Middle frontal gyrus (tissue), 1 donor: ENCODE results near the gene TUBB3.
"Not testable (repeated sequence)": the region's sequence is repeated elsewhere in the genome, so short reads cannot be mapped to it uniquely, and the experiment has no call there.

ENCODE experiments used
- DNase-seq: peaks from one replicate; pipeline ENCODE4 v3.0.0-alpha.2; 2015; ENCODE audit warnings: low spot score; ENCODE audit errors: extremely low spot score

Gene TUBB3

GRCh38 chr16:89917773-89918452 lies 5.2 kb upstream of the TUBB3 start:
- DNase-seq = no peak

DNA sequence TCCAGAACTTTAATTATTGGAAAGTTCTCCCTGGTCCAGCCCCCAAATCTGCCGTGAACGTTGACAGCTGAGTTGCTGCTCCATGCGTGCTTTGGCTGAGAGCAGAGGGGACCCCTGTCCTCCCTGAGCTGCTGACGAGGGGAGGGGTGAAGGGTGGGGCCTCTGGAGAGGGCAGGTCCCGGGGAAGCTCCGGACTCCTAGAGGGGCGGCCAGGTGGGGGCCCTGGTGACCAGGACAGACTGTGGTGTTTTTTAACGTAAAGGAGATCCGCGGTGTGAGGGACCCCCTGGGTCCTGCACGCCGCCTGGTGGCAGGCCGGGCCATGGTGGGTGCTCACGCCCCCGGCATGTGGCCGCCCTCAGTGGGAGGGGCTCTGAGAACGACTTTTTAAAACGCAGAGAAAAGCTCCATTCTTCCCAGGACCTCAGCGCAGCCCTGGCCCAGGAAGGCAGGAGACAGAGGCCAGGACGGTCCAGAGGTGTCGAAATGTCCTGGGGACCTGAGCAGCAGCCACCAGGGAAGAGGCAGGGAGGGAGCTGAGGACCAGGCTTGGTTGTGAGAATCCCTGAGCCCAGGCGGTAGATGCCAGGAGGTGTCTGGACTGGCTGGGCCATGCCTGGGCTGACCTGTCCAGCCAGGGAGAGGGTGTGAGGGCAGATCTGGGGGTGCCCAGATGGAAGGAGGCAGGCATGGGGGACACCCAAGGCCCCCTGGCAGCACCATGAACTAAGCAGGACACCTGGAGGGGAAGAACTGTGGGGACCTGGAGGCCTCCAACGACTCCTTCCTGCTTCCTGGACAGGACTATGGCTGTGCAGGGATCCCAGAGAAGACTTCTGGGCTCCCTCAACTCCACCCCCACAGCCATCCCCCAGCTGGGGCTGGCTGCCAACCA lies 4.4 kb upstream of the TUBB3 start, which contains the start of gene MC1R:
TSS of gene MC1R (plus strand) at position 410 of the 895 bp plus-strand sequence. CDS start at position 807, 397 bp downstream.
- no peak for DNase-seq

GRCh38 chr16:89919535-89920406 lies 3.4 kb upstream of the TUBB3 start:
- no peak for DNase-seq

DNA sequence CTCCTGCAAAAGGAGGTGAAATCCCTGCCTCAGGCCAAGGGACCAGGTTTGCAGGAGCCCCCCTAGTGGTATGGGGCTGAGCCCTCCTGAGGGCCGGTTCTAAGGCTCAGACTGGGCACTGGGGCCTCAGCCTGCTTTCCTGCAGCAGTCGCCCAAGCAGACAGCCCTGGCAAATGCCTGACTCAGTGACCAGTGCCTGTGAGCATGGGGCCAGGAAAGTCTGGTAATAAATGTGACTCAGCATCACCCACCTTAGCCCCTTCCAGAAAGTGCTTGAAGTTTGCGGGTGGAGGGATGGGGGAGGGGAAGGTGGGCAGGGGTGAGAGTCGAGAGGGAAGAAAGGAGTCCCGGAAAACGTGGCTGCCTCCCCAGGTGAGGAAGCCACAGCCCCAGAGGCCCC lies 2.4 kb upstream of the TUBB3 start:
- no peak for DNase-seq

DNA sequence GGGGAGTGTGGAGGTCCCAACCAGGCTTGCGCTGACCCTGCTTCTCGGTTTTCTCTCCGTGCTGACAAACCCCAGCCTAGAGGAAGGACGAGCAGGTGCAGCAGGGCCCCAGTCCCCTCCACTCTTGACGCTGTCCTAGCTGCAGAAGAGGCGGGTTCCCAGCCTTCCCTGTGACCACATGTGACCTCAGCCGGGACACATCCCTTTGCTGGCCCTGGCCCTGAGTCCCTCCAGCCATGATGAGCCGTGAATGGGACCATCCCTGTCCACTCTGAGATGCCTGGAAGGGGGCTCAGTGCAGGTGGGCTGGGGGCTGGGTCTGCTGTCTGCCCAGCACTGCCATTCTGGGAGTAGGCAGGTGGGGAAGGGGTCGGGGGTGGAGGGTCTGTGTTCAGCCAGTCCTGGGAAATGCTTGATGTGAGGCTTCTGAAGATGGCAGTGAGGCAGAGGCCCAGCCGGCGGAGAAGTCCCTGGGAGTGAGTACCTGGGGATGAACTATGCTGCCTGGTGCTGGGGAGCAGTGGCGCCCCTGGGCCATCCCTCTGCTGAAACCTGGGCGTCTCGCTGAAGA lies 1.9 kb upstream of the TUBB3 start:
- DNase-seq = no peak

- no peak for DNase-seq
Measured at GRCh38 chr16:89921702-89922476, 1.3 kb upstream of the TUBB3 start.

GRCh38 chr16:89922477-89922883 lies 662 bp upstream of the TUBB3 start:
- DNase-seq = no peak

DNA sequence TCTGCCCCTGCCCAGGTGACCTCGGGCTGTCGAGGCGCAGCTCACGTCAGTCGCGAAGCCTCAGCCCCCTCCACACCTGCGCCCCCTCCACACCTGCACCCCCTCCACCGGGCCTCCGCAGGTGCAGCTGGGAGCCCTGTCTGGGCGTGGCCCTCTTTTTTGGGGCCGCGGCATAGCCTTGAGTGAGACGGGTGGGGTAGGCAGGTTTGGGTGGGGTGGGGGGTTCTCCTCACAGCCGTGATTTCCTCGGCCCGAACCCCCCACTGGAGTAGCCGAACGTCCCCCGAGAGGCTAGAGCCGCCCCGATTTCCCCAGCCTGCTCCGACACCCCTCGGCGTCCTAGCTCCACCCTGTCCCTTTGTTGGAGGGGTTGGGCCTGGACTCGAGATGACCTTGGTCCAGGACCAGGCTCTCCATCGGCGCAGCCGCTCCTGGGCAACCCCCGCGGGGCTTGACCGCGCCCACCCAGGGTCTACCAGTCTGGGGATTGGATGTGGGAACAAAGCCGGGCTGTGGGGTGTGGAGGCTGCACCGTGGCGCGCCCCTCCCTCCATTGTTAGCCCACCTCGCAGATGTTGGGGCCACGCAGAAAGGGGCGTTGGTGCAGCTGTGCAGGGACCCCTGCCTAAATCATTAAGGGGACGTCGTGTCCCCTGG lies 626 bp downstream of the TUBB3 start:
- DNase-seq = no peak

GRCh38 chr16:89924297-89924924 lies 1.3 kb downstream of the TUBB3 start:
- peak; percentile 45 for DNase-seq

DNA sequence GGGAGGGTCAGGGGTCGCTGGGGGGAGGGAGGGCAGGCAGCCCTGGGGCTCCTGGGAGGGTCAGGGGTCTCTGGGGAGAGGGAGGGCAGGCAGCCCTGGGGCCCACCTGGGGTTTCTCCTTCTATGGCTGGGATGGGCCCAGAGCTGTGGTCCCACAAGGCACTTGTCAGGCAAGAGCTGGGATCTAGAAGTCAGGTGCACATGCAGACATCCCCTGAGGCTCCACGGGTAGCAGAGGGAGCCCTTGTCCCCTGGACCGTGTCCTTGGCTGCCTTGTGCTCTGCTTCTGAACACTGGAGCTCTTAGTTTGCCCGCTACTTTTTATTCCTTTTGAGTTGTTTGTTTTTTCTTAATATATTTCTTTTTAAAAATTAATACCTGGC lies 1.8 kb downstream of the TUBB3 start:
- no peak for DNase-seq

DNA sequence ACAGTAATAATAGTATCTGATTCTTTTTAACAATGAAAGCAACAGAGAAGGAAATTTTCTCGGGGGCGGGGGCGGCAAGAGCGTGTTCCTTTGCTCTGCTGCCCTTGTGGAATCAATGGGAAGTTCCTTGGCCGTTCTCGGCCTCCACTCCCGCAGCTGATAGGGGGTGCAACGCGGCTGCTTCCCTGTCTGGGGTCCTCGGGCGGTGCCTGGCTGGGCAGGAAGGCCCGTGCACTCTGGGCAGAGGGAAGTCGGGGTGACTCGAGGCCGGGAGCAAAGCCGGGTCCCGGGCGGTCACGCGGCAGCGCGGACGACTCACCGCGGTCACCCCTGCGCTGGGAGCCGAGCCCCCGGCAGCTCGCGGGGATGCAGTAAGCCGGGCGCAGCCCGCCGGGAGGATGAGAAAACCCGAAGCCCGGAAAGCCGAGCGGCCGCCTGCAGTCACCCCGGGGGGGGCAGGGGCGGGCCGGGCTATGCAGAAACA lies 2.5 kb downstream of the TUBB3 start:
- no peak for DNase-seq

DNA sequence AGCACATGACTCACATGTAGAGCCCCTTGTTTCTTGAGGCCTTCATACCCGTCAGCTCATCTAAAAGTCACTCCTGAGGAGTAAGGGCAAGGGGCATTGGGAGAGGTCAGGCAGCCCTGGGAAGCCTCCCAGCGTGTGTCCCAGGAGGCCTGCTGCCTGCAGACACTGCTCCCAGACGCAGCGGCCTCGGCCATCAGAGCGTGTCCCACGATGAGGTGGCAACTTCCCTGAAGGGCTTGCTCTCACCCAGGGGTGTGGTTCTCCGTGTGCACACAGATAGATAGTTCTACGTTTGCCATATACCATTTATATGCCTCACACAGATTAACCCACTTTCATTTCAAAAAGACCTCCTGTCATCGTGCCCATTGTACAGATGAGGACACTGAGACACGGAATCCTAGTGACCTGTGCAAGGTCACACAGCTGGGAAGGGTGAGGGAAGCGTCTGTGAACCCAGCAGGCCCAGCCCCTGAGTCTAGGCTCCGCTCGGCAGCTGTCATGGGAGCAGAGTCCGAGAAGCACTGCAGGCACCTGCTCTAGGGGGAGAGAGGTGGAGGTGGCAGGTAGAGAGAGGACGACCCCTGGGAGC lies 8.3 kb downstream of the TUBB3 start:
- no peak for DNase-seq

DNA sequence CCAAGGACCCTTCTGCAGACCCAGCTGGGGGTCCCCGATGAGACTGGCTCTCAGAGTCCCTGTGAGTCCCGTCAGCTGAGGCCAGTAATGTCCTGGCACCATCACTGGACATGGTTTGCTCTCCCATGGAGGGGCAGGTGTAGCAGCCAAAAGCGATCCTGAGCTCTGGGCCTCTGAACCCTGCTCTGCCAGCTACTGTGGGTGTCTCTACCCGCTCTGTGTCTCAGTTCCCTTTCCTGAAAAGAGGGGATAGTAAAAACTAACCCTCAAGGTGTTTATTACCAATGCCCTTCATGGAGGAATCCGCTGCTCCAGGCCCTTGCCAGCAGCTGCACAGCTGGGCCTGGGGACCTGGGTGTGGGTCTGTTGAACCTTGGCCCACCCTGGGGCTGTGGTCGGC lies 8.8 kb downstream of the TUBB3 start:
- no peak for DNase-seq

- DNase-seq = not testable (repeated sequence)
Measured at GRCh38 chr16:89934019-89934418, 10.9 kb downstream of the TUBB3 start.

GRCh38 chr16:89934611-89935553 lies 11.7 kb downstream of the TUBB3 start:
- DNase-seq = no peak

DNA sequence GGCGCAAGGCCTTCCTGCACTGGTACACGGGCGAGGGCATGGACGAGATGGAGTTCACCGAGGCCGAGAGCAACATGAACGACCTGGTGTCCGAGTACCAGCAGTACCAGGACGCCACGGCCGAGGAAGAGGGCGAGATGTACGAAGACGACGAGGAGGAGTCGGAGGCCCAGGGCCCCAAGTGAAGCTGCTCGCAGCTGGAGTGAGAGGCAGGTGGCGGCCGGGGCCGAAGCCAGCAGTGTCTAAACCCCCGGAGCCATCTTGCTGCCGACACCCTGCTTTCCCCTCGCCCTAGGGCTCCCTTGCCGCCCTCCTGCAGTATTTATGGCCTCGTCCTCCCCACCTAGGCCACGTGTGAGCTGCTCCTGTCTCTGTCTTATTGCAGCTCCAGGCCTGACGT lies 12.5 kb downstream of the TUBB3 start:
- not testable (repeated sequence) for DNase-seq

- DNase-seq = no peak
Measured at GRCh38 chr16:89936034-89936433, 12.9 kb downstream of the TUBB3 start.

DNA sequence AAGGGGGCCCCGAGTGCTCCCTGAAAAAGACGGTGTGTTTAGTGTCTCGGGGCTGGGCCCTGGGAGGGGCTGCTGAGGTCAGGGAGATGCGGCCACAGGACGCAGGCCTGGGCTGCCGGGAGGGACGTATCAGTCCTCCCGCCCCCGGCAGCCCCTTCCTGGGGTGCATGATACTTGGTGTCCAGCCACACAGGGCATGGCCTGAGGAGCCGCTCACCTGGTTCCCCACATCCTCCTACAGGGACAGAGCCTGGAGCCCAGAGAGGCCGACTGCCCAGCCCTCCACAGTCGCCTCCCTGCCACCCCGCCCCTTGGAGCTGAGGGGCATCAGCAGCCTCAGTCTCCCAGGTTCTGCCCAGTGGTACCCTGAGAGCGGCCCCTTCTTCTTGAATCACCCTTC lies 13.4 kb downstream of the TUBB3 start:
- DNase-seq = no peak
